ENCODE data around the gene C12orf57.

Gene C12orf57, protein sequence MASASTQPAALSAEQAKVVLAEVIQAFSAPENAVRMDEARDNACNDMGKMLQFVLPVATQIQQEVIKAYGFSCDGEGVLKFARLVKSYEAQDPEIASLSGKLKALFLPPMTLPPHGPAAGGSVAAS

DNA sequence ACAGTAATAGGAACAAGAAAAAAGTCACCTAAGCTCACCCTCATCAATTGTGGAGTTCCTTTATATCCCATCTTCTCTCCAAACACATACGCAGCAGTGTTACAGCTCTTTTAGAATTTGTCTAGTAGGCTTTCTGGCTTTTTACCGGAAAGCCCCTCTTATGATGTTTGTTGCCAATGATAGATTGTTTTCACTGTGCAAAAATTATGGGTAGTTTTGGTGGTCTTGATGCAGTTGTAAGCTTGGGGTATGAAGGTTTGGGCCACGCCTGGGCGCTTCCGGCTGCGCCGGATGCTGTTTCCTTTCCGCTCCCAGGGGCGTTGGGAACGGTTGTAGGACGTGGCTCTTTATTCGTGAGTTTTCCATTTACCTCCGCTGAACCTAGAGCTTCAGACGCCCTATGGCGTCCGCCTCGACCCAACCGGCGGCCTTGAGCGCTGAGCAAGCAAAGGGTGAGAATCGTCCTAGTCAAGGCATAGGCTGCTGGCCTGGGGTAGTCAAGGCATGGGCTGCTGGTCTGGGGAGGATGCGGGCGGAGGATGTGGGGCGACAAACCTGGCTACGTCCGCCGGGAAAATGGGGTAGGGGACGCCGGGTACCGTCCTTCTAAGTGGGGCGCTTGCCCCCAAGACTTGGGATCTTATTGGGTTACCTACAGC, at the start of gene C12orf57, which contains the start of gene RNU7-1:
Gene C12orf57 (plus strand): TSS at position 301 of the 659 bp plus-strand sequence. CDS start 100 bp downstream, at position 401.
Gene RNU7-1 (plus strand): TSS at position 95 of the 659 bp plus-strand sequence.
- TF ChIP-seq, protein P1, sequence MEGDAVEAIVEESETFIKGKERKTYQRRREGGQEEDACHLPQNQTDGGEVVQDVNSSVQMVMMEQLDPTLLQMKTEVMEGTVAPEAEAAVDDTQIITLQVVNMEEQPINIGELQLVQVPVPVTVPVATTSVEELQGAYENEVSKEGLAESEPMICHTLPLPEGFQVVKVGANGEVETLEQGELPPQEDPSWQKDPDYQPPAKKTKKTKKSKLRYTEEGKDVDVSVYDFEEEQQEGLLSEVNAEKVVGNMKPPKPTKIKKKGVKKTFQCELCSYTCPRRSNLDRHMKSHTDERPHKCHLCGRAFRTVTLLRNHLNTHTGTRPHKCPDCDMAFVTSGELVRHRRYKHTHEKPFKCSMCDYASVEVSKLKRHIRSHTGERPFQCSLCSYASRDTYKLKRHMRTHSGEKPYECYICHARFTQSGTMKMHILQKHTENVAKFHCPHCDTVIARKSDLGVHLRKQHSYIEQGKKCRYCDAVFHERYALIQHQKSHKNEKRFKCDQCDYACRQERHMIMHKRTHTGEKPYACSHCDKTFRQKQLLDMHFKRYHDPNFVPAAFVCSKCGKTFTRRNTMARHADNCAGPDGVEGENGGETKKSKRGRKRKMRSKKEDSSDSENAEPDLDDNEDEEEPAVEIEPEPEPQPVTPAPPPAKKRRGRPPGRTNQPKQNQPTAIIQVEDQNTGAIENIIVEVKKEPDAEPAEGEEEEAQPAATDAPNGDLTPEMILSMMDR (IDR thresholded peaks at IDR 0.05; ENCODE audit: extremely low read depth, missing control alignments) = no peak
- DNase-seq (ENCODE audit: low spot score) = peak; percentile 73

DNA sequence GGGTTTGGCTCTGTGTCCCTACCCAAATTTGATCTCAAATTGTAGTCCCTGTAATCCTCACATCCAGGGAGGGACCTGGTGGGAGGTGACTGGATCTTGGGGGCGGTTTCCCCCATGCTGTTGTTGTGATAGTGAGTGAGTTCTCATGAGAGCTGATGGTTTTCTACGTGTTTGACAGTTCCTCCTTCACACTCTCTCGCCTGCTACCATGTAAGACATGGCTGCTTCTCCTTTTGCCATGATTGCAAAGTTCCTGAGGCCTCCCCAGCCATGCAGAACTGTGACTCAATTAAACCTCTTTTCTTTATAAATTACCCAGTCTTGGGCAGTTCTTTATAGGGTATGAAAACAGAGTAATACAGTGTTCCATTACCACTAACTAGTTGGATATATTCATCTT, 49.5 kb upstream of the C12orf57 start:
- TF ChIP-seq, protein P1 (IDR thresholded peaks at IDR 0.05; ENCODE audit: extremely low read depth, missing control alignments) = no peak
- DNase-seq (ENCODE audit: low spot score) = no peak

DNA sequence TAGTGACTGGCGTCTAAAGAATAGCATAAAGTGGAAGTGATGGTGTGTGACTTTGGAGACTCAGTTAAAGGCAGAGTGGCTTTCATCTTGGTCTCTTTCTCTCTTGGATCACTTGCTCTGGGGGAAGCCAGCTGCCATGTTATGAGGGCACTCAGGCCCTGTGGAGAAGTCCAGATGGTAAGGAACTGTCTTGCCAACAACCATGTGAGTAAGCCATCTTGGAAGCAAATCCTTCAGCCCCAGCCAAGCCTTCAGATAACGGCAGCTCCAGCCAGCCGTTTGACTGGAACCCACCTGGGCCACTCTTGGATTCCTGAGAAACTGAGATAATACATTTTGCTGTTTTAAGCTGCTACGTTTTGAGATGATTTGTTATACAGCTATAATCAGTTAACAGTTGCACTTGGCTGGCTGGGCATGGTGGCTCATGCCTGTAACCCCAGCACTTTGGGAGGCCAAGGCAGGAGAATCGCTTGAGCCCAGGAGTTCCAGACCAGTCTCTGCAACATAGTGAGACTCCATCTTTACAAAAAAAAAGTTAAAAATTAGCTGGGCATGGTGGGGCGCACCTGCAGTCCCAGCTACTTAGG, 46.9 kb upstream of the C12orf57 start:
- DNase-seq (ENCODE audit: low spot score) = no peak
- TF ChIP-seq, protein P1 (IDR thresholded peaks at IDR 0.05; ENCODE audit: extremely low read depth, missing control alignments) = no peak

DNA sequence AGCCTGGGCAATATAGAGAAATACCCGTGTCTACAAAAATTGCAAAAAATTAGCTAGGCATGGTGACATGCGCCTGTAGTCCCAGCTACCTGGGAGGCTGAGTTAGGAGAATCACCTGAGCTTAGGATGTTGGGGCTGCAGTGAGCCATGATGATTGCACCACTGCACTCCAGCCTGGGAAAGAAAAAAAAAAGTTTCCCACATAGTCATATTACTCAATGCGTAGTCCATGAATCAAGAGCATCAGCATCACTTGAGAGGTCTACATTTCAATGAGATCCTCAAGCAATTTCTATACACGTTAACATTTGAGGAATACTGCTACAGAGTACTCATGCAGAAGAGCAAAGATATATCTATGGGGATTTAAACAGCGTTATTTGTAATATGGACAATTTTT, 44.4 kb upstream of the C12orf57 start:
- TF ChIP-seq, protein P1 (IDR thresholded peaks at IDR 0.05; ENCODE audit: extremely low read depth, missing control alignments) = no peak
- DNase-seq (ENCODE audit: low spot score) = no peak

DNA sequence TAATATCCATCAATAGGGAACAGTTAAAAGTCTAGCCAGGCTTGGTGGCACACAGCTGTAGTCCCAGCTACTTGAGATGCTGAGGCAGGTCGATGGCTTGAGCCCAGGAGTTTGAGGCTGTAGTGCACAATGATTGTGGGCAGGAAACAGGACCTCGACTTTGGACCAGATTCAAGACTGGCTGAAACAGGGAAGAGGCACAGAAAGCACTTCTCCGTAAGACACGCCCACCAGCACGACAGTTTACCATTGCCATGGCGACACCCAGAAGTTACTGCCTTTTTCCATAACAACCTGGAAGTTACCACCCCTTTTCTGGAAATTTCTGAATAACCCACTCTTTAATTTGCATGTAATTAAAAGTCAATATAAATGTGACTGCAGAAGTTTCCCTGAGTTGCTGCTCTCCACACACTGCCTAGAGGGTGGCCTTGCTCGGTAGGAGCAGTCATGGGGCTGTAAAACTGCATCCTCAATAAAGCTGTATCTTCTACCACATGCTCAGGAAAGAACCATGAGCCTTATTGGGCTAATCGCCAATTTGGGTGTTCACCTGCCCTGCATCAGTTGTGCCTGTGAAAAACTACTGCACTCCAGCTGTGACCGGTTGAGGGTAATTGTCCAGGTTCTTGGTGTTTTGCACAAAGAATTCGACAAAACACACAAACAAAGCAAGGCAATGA, 43.8 kb upstream of the C12orf57 start:
- TF ChIP-seq, protein P1 (IDR thresholded peaks at IDR 0.05; ENCODE audit: extremely low read depth, missing control alignments) = no peak
- no peak for DNase-seq (ENCODE audit: low spot score)

DNA sequence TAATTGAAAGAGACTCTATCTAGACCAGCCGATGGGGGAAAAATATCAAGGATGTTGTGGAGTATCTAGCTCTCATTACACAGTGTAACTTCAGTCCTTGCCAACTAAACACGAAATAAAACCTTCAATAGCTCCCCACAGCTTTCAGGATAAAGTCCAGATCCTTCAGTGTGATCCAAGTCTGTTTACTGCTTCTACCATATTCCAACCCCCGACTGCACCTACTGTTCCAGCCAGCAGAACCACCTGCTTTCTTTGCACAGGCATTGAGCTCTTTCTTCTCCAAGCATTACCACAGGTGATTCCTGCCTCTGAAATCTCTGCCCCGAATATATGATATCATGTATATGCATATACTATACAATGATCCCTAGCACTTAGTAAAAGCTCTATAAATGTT, 41.4 kb upstream of the C12orf57 start:
- TF ChIP-seq, protein P1 (IDR thresholded peaks at IDR 0.05; ENCODE audit: extremely low read depth, missing control alignments) = no peak
- DNase-seq (ENCODE audit: low spot score) = no peak

DNA sequence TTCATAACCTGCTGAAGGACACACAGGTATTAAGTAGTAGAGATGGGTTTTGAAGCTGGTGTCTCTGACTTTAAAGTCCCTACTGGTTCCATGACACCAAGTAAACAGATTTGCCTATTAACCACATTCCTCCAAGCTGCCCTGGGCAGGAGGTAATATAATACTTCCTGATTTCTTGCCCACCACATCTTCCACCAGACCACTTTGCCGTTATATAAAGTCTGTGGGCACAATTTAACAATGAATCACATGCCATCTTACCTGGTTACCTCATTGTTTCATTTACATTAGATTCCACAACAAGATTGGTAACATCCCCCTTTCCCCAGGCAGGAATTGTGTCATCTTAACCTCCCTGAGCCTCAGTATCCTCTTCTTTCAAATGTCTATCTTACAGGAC, 40.1 kb upstream of the C12orf57 start:
- TF ChIP-seq, protein P1 (IDR thresholded peaks at IDR 0.05; ENCODE audit: extremely low read depth, missing control alignments) = no peak
- DNase-seq (ENCODE audit: low spot score) = no peak

Measured in GM20000 (cell line).